Fibroblast of mammary gland (primary cell): Measurements from ENCODE around the gene TMEM132C.

ENCODE experiments used
- DNase-seq: peaks from one replicate; pipeline ENCODE4 v3.0.0-alpha.2; 2010; ENCODE audit warnings: low read depth
- H3K4me3 ChIP-seq: 2 replicates; pipeline ENCODE4 v1.5.1; 2011; ENCODE audit warnings: low read depth, mild to moderate bottlenecking, low read length, moderate library complexity; ENCODE audit not compliant: control insufficient read depth
- TF ChIP-seq, protein P1 (sequence below): conservative IDR thresholded peaks from 2 replicates; pipeline ENCODE4 v1.5.1; 2011; ENCODE audit warnings: low read depth, low read length, inconsistent platforms; ENCODE audit not compliant: control insufficient read depth, insufficient read depth

TMEM132C gene

DNA sequence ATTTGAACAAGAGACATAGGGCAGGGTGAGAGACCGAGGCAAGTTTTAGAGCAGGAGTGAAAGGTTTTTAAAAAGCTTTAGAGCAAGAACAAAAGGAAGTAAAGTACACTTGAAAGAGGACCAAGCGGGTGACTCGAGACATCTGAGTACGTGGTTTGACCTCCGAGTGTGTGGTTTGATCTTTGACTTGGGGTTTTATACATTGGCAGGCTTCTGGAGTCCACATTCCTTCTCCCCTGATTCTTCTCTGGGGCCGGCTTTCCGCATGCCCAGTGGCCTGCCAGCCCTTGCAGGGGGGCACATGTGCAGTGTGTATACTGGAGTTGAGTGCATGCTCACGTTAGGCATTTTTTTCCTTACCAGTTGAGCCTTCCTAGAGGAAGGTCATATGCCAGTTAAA, 460.5 kb downstream of the TMEM132C start:
- no peak for DNase-seq
- TF ChIP-seq, protein P1, sequence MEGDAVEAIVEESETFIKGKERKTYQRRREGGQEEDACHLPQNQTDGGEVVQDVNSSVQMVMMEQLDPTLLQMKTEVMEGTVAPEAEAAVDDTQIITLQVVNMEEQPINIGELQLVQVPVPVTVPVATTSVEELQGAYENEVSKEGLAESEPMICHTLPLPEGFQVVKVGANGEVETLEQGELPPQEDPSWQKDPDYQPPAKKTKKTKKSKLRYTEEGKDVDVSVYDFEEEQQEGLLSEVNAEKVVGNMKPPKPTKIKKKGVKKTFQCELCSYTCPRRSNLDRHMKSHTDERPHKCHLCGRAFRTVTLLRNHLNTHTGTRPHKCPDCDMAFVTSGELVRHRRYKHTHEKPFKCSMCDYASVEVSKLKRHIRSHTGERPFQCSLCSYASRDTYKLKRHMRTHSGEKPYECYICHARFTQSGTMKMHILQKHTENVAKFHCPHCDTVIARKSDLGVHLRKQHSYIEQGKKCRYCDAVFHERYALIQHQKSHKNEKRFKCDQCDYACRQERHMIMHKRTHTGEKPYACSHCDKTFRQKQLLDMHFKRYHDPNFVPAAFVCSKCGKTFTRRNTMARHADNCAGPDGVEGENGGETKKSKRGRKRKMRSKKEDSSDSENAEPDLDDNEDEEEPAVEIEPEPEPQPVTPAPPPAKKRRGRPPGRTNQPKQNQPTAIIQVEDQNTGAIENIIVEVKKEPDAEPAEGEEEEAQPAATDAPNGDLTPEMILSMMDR: no peak
- no peak overlapping the region for H3K4me3 ChIP-seq

DNA sequence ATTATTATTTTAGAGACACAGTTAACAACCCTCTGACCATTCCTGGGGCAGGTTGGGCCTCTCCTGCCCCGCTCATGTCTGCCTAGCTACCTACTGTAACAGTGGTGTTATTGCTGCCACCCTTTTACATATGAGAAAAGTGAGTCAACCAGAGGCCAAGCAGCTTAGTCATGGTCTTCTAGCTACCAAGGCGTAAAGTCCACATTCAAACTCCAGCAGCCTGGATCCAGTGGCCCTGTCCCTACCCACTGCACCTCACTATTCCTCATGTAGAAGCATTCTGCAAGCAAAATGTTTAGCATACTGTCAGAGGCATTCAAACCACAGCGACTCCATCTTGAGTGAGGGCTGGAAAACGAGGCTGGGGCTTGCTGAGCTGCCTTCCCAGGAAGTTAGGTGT, 461.0 kb downstream of the TMEM132C start:
- TF ChIP-seq, protein P1: no peak
- no peak for DNase-seq
- H3K4me3 ChIP-seq: no peak overlapping the region

DNA sequence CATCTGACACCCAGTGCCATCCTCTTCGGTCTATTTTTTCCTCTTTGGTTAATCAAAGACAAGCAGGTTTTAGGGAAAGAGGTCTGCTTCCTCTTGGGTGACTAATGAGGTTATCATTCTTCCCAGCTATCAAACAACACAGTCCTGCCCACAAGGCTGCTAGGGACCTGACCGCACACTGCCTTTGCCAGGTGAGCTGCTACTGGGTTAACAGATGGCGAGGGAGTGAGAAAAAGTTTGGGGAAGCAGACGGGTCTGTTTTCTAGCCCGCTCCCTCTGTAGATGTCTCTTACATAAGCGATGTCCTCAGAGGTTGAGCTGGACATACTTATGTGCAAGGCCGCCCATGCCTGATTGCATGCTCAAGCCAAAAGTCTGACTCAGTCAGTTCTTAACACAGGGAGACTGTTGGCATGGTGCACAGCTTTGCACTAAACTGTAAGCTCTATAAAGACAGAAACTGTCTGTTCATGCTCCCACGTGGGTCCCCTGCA, 462.7 kb downstream of the TMEM132C start:
- peak; percentile 14 for DNase-seq
- TF ChIP-seq, protein P1: no peak
- no peak overlapping the region for H3K4me3 ChIP-seq

DNA sequence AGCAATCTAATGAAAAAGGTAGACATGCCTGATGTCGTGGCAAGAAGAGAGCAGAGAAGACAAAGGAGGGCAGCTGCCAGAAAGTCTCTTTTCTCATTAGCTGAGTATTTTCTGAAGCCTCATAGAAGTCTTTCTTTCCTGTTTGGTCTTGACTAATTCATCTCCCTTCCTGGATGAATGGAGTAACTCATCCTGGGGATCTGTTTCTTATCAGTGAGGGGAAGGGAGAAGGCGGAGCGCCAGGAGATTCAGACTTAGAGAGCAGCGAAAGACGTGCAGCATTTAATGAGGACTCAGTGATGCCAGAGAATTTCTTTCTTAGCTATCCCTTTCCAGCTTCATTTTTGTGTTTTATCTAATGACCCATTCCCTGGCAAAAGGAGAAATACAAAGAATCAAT, 467.4 kb downstream of the TMEM132C start:
- no peak for DNase-seq
- H3K4me3 ChIP-seq: no peak overlapping the region
- TF ChIP-seq, protein P1: no peak

DNA sequence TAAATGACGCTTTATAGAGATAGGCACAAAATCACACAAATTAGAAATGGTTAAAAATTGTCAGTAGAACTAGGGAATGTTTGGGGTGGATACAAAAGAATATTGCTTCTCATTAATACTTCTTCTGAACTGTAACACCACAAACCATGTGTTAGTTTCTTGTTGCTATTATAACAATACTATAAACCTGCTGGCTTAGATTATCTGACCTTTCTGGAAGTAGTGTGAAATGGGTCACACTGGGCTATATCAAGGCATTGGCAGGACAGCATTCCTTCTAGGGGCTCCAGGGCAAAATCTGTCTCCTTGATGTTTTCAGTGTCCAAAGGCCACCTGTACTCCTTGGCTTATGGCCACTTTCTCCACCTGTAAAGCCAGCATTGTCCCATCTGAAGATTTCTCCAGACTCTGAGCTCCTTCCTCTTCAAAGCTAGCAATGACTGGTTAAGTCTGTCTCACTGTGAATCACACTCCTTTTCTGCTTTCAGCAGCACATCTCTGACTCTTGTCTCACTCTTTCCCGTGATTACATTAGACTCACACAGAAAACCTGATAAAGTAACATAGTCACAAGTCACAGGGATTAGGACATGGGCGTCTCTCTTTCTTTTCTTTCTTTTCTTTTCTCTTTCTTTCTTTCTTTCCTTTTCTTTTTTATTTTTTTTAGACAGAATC, 470.5 kb downstream of the TMEM132C start:
- H3K4me3 ChIP-seq: no peak overlapping the region
- TF ChIP-seq, protein P1: no peak
- DNase-seq: no peak

DNA sequence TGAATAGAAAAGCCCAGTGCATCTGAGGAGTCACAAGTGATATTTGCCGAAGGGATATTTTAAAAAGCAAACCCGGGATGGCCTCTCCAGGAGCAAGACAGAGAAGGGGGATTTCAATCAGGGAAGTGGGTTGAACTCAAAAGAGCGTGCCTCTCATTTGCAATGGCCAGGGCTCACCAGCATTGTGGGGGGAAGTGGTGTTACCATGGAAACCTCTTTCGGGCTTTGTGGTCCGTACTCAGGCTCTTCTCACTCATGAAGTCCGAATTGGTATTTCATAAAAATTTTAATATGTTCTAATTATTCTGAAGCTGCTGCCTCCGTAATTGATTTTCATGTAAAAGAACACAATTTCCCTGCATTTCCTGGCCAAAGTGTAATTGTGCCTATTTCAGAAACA, 476.9 kb downstream of the TMEM132C start:
- TF ChIP-seq, protein P1: no peak
- H3K4me3 ChIP-seq: no peak overlapping the region
- no peak for DNase-seq
